ENCODE measurements around the gene MRPL11.

MRPL11 gene

GRCh38 chr11:66438504-66439466 lies at the start of gene MRPL11:
MRPL11 (minus strand) TSS chr11:66438848; CDS start chr11:66438754, 94 bp downstream.
- peak; percentile 90 for DNase-seq

- DNase-seq, result no peak
Observed at GRCh38 chr11:66484806-66485380, 46.2 kb upstream of the MRPL11 start.

- DNase-seq, result peak; percentile 99
Observed at GRCh38 chr11:66480117-66480938, 41.7 kb upstream of the MRPL11 start, which contains the start of gene DPP3. DPP3 (plus strand) TSS chr11:66480434; CDS start chr11:66482201, 1,767 bp downstream.

- peak; percentile 10 for DNase-seq
Observed at GRCh38 chr11:66479394-66480116, 40.9 kb upstream of the MRPL11 start.

- no peak for DNase-seq
Observed at GRCh38 chr11:66478729-66479393, 40.2 kb upstream of the MRPL11 start.

GRCh38 chr11:66477263-66478201 lies 38.9 kb upstream of the MRPL11 start:
- DNase-seq, result no peak

GRCh38 chr11:66476841-66477251 lies 38.2 kb upstream of the MRPL11 start:
- DNase-seq, result no peak

GRCh38 chr11:66476173-66476840 lies 37.7 kb upstream of the MRPL11 start:
- DNase-seq, result no peak

- no peak for DNase-seq
Observed at GRCh38 chr11:66475349-66476172, 36.9 kb upstream of the MRPL11 start.

GRCh38 chr11:66473608-66474515 lies 35.2 kb upstream of the MRPL11 start:
- no peak for DNase-seq

- no peak for DNase-seq
Observed at GRCh38 chr11:66473167-66473566, 34.5 kb upstream of the MRPL11 start.

GRCh38 chr11:66472054-66472453 lies 33.4 kb upstream of the MRPL11 start:
- DNase-seq, result no peak

GRCh38 chr11:66471142-66471541 lies 32.5 kb upstream of the MRPL11 start:
- no peak for DNase-seq

- DNase-seq, result peak; percentile 13
Observed at GRCh38 chr11:66470015-66470414, 31.4 kb upstream of the MRPL11 start.

- no peak for DNase-seq
Observed at GRCh38 chr11:66469441-66469840, 30.8 kb upstream of the MRPL11 start.

- DNase-seq, result no peak
Observed at GRCh38 chr11:66468691-66469090, 30.0 kb upstream of the MRPL11 start.

- DNase-seq, result peak; percentile 82
Observed at GRCh38 chr11:66467756-66468155, 29.1 kb upstream of the MRPL11 start.

All from inflammatory macrophage treated with lipopolysaccharide for 4 hours (primary cell).